HG03442 (cell line): Measurements from ENCODE around the gene NTHL1.

ENCODE experiments used
- ATAC-seq: cut with Tn5 transposase; IDR thresholded peaks from one replicate; pipeline ENCODE4 v1.9.1; 2021; ENCODE audit warnings: mild to moderate bottlenecking, moderate library complexity; ENCODE audit not compliant: unreplicated experiment

The NTHL1 gene

DNA sequence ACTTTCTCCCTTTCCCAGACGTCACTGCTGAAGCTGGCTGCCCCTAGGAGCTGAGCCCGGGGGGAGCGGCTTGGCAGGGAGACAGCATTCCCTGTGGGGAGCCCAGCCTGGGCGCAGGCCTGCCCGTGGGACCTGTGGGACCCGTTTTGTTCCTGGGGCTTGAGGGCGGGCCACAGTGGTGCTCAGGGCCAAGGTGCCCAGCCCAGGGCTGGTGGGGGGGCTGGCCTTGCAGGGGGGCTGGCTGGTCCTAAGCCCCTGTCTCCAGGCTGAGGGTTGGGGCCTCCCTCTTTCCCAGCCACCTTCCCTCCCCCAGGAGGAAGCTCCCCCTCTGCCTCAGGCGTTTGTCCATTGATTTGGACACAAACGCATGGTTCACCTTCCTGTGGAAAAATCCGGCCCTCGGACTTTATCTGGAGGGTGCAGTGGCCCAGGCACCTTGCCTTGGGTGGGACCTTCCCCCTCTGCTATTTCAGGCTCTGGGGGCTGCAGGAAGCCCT, 16.5 kb downstream of the NTHL1 start:
- ATAC-seq: no peak

GRCh38 chr16:2030036-2030435, 17.6 kb downstream of the NTHL1 start:
- ATAC-seq: no peak

GRCh38 chr16:2029350-2029749, 18.3 kb downstream of the NTHL1 start:
- no peak for ATAC-seq

- ATAC-seq: no peak
These were observed 18.9 kb downstream of the NTHL1 start for GRCh38 chr16:2028620-2029220.

GRCh38 chr16:2028146-2028545, 19.5 kb downstream of the NTHL1 start:
- no peak for ATAC-seq

DNA sequence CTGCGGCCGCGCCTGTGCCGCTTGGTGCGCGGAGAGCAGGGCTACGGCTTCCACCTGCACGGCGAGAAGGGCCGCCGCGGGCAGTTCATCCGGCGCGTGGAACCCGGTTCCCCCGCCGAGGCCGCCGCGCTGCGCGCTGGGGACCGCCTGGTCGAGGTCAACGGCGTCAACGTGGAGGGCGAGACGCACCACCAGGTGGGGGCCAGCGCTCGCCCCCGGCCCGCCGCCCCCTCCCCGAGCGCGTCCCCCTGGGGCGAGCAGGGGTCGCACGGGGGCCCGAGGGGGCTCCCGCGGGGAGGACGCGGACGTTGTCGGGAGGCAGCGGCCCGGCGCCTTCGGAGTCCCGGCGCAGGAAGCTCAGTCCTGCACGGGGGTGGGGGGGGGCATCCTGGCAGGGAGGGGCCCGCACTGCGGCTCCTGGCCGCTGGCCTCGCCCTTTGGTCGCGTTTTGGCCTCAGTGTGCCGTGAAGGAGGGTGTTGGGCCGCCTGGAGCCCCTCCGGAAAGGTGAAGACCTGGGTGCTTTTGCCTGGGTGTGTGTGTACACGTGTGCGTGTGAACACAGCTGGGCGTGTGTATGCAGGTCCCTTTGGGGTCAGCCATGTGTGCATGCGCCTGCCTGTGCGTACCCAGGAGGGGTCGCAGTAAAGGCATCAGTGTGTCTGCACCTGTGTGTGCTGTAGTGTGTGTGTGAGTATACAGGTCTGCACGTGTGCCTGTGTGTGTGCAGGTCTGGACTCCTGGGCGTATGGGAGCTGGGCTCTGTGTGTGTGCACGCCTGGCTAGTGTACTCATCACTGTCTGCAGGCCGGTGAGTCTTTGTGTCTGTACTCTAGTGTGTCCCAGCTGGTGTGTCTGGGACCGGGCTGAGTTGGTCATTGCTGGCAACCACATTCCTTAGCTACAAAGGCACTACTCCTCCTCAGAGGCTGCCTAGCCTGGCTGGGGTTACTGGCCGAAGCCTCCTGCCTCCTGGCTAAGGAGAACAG, 20.3 kb downstream of the NTHL1 start:
- ATAC-seq: no peak

GRCh38 chr16:2026461-2027023, 21.1 kb downstream of the NTHL1 start, which contains the start of gene NHERF2:
NHERF2 (plus strand) TSS chr16:2026902; CDS start chr16:2027006, 104 bp downstream.
- no peak for ATAC-seq

- ATAC-seq: no peak
These were observed 21.7 kb downstream of the NTHL1 start for GRCh38 chr16:2025878-2026460.

- ATAC-seq: no peak
These were observed 22.4 kb downstream of the NTHL1 start for GRCh38 chr16:2025251-2025650.

DNA sequence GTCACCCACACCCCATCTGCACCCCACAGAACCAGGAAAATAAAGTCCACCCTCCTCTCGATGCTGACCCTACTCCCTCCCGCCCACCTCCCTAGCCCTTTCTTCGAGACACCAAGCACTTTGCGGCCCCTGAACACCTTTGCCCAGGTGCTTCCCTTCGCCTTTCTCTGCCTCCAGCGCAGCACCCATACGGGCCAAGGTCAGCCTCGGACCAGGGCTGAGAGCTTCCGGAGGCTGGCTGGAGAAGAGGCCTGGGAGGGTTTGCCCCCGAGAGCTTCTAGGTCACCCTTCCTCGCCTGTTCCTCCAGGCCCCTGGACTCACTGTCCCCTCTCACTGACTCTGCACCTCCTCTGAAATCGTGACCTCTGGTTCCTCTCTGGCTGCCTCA, 23.6 kb downstream of the NTHL1 start:
- no peak for ATAC-seq

DNA sequence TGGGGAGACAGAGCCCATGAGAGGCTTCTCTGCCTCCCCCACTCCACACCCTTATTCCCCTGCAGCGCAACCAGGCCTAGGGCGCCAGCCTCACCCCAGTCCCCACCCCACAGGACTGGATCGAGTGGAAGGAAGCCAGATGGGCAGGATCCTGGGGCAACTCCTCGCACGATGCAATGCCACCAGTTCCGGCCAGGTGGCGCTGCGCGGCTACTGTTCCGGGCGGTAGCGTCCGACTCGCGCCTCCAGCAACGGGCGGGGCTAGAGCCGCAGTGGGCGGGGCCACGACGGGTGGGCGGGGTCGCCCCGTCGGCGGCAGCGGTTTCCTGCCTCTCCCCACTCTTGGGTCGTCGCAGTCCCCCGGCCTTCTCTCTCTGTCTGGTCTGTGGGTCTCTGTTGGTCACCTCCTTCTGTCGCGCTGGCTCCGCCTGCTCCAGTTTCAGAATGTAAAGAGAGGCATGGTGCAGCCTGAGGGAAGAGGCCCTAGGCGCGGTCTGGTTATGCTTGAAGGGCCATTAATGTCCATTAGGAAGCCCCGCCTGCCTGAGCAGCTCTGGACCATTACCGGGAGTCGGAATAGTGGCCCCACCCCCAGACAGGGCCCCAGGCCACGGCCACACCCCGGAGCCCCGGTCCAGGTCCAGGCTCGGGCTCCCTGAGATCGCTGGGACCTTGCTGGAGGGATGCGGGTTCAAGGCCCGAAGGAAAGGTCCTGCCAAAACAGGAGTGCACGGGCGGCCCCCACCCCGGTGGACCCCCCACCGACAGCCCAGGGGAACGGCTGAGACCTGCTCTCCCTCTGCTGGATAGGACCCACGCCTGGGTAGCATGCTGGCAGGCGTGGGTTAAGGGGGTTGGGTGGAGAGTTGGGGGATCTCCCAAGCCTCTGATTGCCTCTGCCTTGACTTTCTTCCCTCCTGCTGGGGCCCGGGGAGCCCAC, 24.3 kb downstream of the NTHL1 start:
- peak; percentile 66 for ATAC-seq

- no peak for ATAC-seq
These were observed 24.9 kb downstream of the NTHL1 start for GRCh38 chr16:2022723-2023091.

DNA sequence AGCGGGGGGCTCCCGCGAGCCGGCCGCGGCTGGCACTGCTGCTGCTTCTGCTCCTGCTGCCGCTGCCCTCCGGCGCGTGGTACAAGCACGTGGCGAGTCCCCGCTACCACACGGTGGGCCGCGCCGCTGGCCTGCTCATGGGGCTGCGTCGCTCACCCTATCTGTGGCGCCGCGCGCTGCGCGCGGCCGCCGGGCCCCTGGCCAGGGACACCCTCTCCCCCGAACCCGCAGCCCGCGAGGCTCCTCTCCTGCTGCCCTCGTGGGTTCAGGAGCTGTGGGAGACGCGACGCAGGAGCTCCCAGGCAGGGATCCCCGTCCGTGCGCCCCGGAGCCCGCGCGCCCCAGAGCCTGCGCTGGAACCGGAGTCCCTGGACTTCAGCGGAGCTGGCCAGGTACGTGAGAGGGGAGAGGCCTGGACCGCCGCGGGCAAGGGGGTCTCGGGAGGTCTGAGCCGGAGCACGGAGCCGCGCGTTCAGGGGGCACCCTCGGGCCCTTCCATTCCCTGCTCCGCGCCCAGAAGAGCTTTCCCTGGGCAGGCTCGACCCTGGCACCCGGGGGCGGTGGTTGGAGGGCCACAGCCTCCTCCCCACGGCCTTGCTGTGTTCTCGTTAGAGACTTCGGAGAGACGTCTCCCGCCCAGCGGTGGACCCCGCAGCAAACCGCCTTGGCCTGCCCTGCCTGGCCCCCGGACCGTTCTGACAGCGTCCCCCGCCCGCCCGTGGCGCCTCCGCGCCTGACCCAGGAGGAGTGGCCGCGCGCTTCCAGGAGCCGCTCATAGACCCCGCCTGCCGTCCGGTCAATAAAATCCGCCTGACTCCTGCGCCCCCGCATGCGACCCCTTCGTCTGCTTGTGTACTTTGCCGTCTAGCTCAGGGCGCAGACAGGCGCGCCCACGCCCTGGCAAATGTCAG, 27.5 kb downstream of the NTHL1 start:
- no peak for ATAC-seq

DNA sequence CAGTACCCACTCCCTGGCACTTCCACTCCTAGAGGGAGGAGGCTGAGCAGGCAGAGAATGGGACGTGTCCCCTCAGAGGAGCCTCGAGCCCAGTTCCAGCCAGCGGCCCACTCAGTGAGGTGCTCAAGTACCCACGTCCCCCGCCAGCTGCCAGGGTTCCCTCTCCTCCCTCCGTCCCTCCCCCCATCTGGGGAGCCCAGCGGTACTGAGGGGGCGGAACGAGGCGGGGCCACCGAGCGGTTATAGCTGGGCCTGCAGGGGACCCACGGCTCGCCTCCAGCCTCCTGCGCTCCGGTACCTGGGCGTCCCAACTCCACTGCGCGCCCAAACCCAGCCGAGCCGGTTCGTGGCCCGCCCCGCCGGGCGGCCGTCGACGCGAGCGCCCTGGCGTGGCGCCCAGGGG, 28.1 kb downstream of the NTHL1 start, which contains the start of gene NPW:
TSS of gene NPW (plus strand) at position 268 of the 403 bp plus-strand sequence.
- ATAC-seq: no peak

- ATAC-seq: no peak
These were observed 31.2 kb downstream of the NTHL1 start for GRCh38 chr16:2016407-2016922.

DNA sequence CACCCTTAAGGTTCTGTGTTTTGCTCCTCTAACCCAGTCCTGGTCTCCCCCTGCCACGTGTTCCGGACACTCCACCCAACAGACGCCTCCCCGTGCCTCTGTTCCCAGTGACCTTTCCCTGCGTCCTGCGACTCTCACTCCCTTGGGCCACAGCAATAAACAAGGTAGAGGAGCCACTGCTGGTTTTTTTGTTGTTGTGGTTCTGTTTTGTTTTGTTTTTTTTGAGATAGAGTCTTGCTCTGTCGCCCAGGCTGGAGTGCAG, 31.8 kb downstream of the NTHL1 start:
- ATAC-seq: no peak

DNA sequence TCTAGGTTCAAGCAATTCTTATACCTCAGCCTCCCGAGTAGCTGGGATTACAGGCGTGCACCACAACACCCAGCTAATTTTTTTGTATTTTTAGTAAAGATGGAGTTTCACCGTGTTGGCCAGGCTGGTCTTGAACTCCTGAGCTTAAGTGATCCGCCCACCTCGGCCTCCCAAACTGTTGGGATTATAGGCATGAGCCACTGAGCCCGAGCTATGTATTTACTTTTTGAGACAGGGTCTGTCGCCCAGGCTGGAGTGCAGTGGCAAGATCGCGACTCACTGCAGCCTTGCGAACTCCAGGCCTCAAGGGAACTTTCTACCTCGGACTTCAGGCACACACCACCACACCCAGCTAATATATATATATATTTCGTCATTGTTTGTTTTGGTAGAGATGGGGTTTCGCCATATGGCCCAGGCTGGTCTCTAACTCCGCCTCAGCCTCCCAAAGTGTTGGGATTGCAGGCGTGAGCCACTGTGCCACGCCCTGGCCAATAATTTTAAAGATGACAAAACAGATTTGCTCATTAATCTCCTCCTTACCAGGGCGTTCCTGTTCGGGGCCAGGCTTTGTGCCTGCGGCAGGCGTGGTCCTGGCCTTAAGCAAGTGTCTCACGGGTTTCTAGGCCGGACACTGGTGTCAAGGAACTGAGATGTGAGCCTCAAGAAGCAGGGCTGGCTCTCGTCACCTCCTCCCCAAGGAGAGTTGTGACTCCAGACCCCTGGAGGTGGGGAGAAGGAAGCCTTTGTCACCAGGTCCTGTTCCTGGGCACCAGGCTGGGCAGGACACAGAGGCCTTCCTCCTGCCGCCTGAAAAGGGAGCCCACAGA, 32.3 kb downstream of the NTHL1 start:
- ATAC-seq: no peak

DNA sequence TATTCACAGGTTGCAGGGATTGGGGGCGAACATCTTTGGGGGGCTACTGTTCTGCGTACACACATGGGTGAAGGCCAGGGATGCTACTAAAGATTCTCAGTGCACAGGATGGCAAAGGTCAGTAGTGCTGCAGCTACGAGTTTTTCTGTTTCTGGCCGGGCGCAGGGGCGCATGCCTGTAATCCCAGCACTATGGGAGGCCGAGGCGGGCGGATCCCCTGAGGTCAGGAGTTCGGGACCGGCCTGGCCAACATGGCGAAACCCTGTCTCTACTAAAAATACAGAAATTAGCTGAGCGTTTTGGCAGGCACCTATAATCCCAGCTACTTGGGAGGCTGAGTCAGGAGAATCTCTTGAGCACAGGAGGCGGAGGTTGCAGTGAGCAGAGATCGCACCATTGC, 34.1 kb downstream of the NTHL1 start:
- no peak for ATAC-seq
